IPS-20b (cell line): Measurements from ENCODE around the gene ADAM30.

Source experiments
- H3K27ac ChIP-seq: one replicate; pipeline ENCODE4 v1.5.1; 2013; ENCODE audit warnings: low read length
- H3K27me3 ChIP-seq: 2 replicates; pipeline ENCODE4 v1.6.1; 2013; ENCODE audit warnings: mild to moderate bottlenecking, low read length, inconsistent platforms; ENCODE audit not compliant: insufficient read depth
- H3K36me3 ChIP-seq: 2 replicates; pipeline ENCODE4 v1.6.1; 2013; ENCODE audit warnings: low read depth, mild to moderate bottlenecking, inconsistent platforms, low read length, moderate library complexity; ENCODE audit not compliant: insufficient read depth
- H3K4me1 ChIP-seq: 2 replicates; pipeline ENCODE4 v1.6.1; 2013; ENCODE audit warnings: mild to moderate bottlenecking, control low read depth, inconsistent platforms, low read length, moderate library complexity; ENCODE audit not compliant: insufficient read depth
- H3K4me3 ChIP-seq: 2 replicates; pipeline ENCODE4 v1.5.1; 2013; ENCODE audit warnings: mild to moderate bottlenecking, low read length, inconsistent platforms
- H3K9ac ChIP-seq: 2 replicates; pipeline ENCODE4 v1.6.1; 2013; ENCODE audit warnings: low read depth, mild to moderate bottlenecking, inconsistent platforms, low read length, moderate library complexity
- H3K9me3 ChIP-seq: 2 replicates; pipeline ENCODE4 v1.6.1; 2013; ENCODE audit warnings: mild to moderate bottlenecking, low read depth, low read length, inconsistent platforms; ENCODE audit not compliant: insufficient read depth

Gene ADAM30

GRCh38 chr1:119906927-119907652 lies 10.8 kb upstream of the ADAM30 start:
- H3K27me3 ChIP-seq, result no peaks in the 10 kb centered on the region
- no peaks in the 10 kb centered on the region for H3K9me3 ChIP-seq
- no peak overlapping the region for H3K9ac ChIP-seq
- no peaks in the 10 kb centered on the region for H3K36me3 ChIP-seq
- no peak overlapping the region for H3K27ac ChIP-seq
- no peaks in the 10 kb centered on the region for H3K4me1 ChIP-seq
- H3K4me3 ChIP-seq, result no peak overlapping the region

- H3K27ac ChIP-seq, result no peak overlapping the region
- H3K9me3 ChIP-seq, result no peaks in the 10 kb centered on the region
- no peaks in the 10 kb centered on the region for H3K36me3 ChIP-seq
- H3K4me1 ChIP-seq, result no peaks in the 10 kb centered on the region
- no peak overlapping the region for H3K9ac ChIP-seq
- no peak overlapping the region for H3K4me3 ChIP-seq
- H3K27me3 ChIP-seq, result no peaks in the 10 kb centered on the region
Measured at GRCh38 chr1:119903443-119903835, 7.1 kb upstream of the ADAM30 start.

- H3K9ac ChIP-seq, result no peak overlapping the region
- no peaks in the 10 kb centered on the region for H3K4me1 ChIP-seq
- H3K27me3 ChIP-seq, result no peaks in the 10 kb centered on the region
- no peaks in the 10 kb centered on the region for H3K9me3 ChIP-seq
- no peak overlapping the region for H3K4me3 ChIP-seq
- H3K36me3 ChIP-seq, result no peaks in the 10 kb centered on the region
- no peak overlapping the region for H3K27ac ChIP-seq
Measured at GRCh38 chr1:119902775-119903442, 6.6 kb upstream of the ADAM30 start.

- Histone ChIP-seq H3K9ac (no peak overlapping the region), H3K27ac (no peak overlapping the region), H3K4me3 (no peak overlapping the region), H3K9me3 (no peaks in the 10 kb centered on the region), H3K27me3 (no peaks in the 10 kb centered on the region), H3K4me1 (no peaks in the 10 kb centered on the region), H3K36me3 (no peaks in the 10 kb centered on the region)
Measured at GRCh38 chr1:119898981-119899720, 2.8 kb upstream of the ADAM30 start.

GRCh38 chr1:119898530-119898929 lies 2.2 kb upstream of the ADAM30 start:
- H3K4me1 ChIP-seq, result no peaks in the 10 kb centered on the region
- H3K9ac ChIP-seq, result no peak overlapping the region

GRCh38 chr1:119895102-119895501 lies 1.2 kb downstream of the ADAM30 start:
- no peak overlapping the region for H3K9ac ChIP-seq
- H3K4me3 ChIP-seq, result no peak overlapping the region
- no peak overlapping the region for H3K27ac ChIP-seq
- no peaks in the 10 kb centered on the region for H3K9me3 ChIP-seq
- H3K27me3 ChIP-seq, result no peaks in the 10 kb centered on the region
- no peaks in the 10 kb centered on the region for H3K4me1 ChIP-seq
- no peaks in the 10 kb centered on the region for H3K36me3 ChIP-seq

More at GRCh38 chr1:119898530-119898929, 2.2 kb upstream of the ADAM30 start:
- Histone ChIP-seq H3K4me3 (no peak overlapping the region), H3K27me3 (no peaks in the 10 kb centered on the region), H3K36me3 (no peaks in the 10 kb centered on the region), H3K9me3 (no peaks in the 10 kb centered on the region), H3K27ac (no peak overlapping the region)

GRCh38 chr1:119893827-119894700 lies 2.3 kb downstream of the ADAM30 start:
- Histone ChIP-seq H3K36me3 (no peaks in the 10 kb centered on the region), H3K4me3 (no peak overlapping the region), H3K9ac (no peak overlapping the region), H3K9me3 (no peaks in the 10 kb centered on the region), H3K27me3 (no peaks in the 10 kb centered on the region), H3K27ac (no peak overlapping the region), H3K4me1 (no peaks in the 10 kb centered on the region)

GRCh38 chr1:119893238-119893791 lies 3.0 kb downstream of the ADAM30 start:
- no peaks in the 10 kb centered on the region for H3K4me1 ChIP-seq

GRCh38 chr1:119891386-119891785 lies 4.9 kb downstream of the ADAM30 start:
- Histone ChIP-seq H3K27ac (no peak overlapping the region), H3K4me1 (no peaks in the 10 kb centered on the region), H3K4me3 (no peak overlapping the region), H3K36me3 (no peaks in the 10 kb centered on the region), H3K27me3 (no peaks in the 10 kb centered on the region), H3K9me3 (no peaks in the 10 kb centered on the region), H3K9ac (no peak overlapping the region)

More at GRCh38 chr1:119893238-119893791, 3.0 kb downstream of the ADAM30 start:
- Histone ChIP-seq H3K27me3 (no peaks in the 10 kb centered on the region), H3K4me3 (no peak overlapping the region), H3K27ac (no peak overlapping the region), H3K9me3 (no peaks in the 10 kb centered on the region), H3K36me3 (no peaks in the 10 kb centered on the region), H3K9ac (no peak overlapping the region)

- H3K27me3 ChIP-seq, result no peaks in the 10 kb centered on the region
- H3K27ac ChIP-seq, result no peak overlapping the region
- H3K4me3 ChIP-seq, result no peak overlapping the region
- H3K36me3 ChIP-seq, result no peaks in the 10 kb centered on the region
- H3K9ac ChIP-seq, result no peak overlapping the region
- no peaks in the 10 kb centered on the region for H3K4me1 ChIP-seq
- H3K9me3 ChIP-seq, result no peaks in the 10 kb centered on the region
Measured at GRCh38 chr1:119888476-119888875, 7.8 kb downstream of the ADAM30 start.

- H3K27me3 ChIP-seq, result no peaks in the 10 kb centered on the region
- no peaks in the 10 kb centered on the region for H3K36me3 ChIP-seq
- H3K27ac ChIP-seq, result no peak overlapping the region
- no peaks in the 10 kb centered on the region for H3K4me1 ChIP-seq
- no peak overlapping the region for H3K9ac ChIP-seq
- H3K9me3 ChIP-seq, result no peaks in the 10 kb centered on the region
- no peak overlapping the region for H3K4me3 ChIP-seq
Measured at GRCh38 chr1:119887427-119887826, 8.9 kb downstream of the ADAM30 start.
